GM12865 (cell line): Measurements from ENCODE around the gene NYNRIN.

Experiments used
- DNase-seq: peaks from one replicate; pipeline ENCODE4 v3.0.0; 2010; ENCODE audit warnings: low read depth
- H3K4me3 ChIP-seq: 2 replicates; pipeline ENCODE4 v1.5.1; 2011; ENCODE audit warnings: mild to moderate bottlenecking, low read depth, low read length, control low read depth
- TF ChIP-seq, protein P1 (sequence below): IDR thresholded peaks from 2 replicates; pipeline ENCODE4 v1.5.1; 2011; ENCODE audit warnings: low read length, control low read depth, low read depth, inconsistent platforms; ENCODE audit not compliant: insufficient read depth; ENCODE audit errors: missing control alignments

NYNRIN gene

DNA sequence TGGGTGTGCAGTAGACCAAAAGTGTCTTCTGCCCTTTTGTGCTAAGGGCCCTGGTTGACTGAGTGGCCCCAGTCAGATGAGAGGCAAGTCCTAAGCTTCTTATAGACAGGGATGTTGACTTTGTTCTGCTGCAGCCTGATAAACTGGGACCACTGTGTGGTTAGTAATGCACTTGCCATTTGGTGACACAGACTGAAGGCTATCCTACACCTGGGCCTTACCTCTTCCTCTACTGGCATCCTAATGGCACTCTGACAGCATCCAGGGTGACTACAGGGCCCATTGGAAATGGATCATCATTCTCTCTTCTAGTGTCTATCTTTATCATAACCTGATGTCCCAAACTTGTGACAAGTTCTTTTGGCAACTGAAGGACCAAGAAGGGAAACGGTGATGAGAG lies 40.5 kb downstream of the NYNRIN start:
- no peak for DNase-seq
- TF ChIP-seq, protein P1, sequence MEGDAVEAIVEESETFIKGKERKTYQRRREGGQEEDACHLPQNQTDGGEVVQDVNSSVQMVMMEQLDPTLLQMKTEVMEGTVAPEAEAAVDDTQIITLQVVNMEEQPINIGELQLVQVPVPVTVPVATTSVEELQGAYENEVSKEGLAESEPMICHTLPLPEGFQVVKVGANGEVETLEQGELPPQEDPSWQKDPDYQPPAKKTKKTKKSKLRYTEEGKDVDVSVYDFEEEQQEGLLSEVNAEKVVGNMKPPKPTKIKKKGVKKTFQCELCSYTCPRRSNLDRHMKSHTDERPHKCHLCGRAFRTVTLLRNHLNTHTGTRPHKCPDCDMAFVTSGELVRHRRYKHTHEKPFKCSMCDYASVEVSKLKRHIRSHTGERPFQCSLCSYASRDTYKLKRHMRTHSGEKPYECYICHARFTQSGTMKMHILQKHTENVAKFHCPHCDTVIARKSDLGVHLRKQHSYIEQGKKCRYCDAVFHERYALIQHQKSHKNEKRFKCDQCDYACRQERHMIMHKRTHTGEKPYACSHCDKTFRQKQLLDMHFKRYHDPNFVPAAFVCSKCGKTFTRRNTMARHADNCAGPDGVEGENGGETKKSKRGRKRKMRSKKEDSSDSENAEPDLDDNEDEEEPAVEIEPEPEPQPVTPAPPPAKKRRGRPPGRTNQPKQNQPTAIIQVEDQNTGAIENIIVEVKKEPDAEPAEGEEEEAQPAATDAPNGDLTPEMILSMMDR, result no peak
- H3K4me3 ChIP-seq, result no peak overlapping the region

DNA sequence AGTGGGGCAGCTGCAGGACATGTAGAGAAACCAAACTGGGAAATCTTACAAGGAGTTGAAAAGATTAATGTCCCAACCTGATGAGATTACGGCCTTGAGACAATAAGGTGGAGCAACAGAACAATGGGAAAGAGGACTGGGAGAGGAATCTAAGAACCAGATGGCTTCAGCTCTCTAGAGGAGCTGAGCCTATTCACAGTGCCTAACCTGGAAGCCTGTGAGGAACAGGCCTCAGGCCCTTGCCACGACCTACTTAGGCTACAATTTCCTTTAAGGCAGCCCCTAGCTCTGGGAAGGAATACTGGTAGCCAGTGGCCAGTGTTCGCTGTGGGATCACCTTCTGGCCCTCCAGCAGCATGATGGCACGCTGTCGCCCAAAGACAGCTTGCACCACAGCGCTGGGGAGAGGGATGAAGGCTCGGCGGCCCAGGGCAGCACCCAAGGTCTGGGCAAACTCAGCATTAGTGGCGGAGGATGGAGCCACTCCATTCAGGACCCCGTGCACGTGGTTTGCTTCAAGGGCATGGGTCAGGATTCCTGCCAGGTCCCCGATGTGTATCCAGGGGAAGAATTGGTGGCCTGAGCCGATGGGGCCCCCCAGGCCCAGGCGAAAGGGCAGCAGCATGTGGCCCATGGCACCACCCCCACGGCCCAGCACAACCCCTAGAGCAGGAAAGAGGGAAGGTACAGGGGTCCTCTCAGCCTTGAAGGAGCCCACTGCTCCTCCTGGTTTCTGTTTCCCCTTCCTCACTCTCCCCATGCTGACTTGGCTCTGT lies 41.2 kb downstream of the NYNRIN start:
- H3K4me3 ChIP-seq, result no peak overlapping the region
- TF ChIP-seq, protein P1, result no peak
- no peak for DNase-seq

DNA sequence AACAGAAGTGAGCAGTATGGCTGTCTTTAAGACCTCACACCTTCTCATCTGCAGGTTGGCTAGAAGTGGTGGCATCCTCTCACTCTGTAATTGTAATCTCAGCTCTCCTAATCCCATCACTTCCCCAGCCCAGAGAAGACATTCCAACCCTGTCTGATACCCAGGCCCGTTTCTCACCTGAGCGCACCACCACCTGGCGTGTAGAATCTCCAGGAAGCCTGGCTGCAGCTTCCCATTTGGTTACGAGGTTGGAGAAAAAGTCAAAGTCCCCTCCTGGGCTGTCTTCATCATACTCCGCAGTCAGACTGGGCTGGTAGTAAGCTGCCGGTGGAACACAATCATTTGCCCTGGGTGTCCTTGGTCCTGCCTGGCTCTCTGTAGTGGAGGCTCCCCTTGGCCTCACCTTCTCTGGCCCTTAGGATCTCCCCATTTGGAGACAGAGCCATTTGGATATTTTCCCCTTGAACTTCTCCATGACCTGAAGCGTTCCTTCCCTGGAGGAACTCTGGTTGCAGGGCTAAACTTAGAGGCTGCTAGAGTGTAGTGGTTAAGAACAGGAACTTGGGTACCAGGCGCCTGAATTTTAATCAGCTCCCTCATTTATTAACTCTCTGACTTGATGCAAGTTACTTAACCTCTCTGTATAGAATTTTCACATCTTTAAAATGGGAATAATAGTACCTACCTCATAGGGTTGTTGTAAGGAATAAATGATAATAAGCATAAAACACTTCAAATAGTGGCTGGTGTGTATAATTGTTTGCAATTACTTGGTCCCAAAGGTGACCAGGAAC lies 42.0 kb downstream of the NYNRIN start:
- H3K4me3 ChIP-seq, result no peak overlapping the region
- DNase-seq, result no peak
- TF ChIP-seq, protein P1, result no peak

DNA sequence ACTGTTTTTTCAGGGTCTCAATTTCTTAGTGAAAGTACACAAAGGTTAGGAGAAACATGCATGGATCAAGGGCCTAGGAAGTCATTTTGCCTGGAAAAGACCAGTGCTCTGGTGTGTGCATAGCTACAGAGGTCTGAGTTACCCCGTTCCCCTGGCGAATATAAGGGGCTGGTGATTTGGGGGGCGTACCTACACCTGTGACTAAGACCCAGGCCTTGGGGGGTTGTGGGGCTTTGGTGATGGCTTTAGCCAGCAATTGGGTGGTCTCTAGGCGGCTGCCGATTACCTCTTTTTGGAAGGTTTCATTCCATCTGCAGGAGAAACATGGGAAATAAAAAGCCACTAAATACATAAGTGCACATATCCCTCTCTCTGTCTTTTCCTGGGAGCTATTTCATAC lies 42.7 kb downstream of the NYNRIN start:
- TF ChIP-seq, protein P1, result no peak
- no peak for DNase-seq
- peak overlapping the region; percentile 77 for H3K4me3 ChIP-seq

DNA sequence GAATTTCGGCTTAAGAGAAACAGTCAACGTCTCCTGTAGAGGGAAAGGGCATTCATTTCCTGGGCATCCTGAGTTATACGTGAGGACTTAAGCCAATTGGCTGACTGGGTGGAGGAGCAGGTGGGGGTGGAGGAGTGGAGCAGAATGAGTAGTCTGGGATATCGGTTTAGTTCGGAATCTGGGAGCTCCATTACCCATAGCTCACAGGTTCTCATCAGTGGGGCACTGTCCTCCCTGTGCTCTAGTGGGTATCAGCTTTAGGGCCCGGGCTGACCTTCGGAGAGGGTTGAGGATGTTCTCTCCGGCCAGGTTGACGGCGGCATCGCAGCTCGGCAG lies 43.1 kb downstream of the NYNRIN start:
- TF ChIP-seq, protein P1, result no peak
- H3K4me3 ChIP-seq, result peak overlapping the region; percentile 77
- no peak for DNase-seq

DNA sequence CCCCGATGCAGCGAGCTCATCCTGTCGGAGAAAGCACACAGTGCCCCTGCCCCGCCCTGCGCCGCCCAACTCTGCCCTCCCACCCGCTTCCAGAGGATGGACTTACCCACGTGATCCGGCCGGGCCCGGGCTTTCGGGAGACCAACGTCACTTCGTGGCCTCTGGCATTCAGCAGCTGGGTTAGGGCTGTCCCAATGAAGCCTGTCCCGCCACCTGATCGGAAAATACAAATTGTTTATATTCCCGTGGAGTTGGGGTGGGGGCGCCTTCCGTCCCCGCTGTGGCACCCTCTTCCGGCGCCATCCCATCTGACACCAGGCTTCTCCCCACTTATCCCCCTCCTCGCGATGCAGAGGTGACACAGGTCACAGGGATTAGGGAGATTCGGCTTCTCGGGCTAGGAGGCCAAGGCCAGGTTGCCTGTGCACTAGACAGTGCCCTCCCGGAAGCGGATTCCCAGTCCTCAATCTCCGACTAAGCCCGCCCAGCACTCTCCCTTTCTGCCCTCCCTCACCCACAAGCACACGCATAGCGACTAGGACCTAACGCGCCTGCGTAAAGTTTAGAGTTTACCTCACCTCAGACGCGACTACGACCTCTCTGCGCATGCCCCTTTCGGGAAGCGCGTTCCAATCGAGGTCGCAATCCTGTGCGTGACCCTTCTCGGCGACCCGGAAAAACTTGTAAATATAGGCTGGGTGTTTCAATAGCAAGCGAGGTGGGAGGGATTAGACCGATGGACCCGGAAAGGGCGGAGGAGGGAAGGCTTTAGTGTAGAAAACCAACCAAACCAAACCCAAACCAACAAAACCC lies 43.6 kb downstream of the NYNRIN start, which contains the start of gene SDR39U1:
Gene SDR39U1, minus strand, starts transcription at position 537 of the 813 bp plus-strand sequence. Its CDS starts 7 bp downstream, at position 530.
- DNase-seq, result peak; percentile 99

More for the DNA sequence above, 43.6 kb downstream of the NYNRIN start, which contains the start of gene SDR39U1:
- TF ChIP-seq, protein P1, result no peak
- peak within 1 kb of the TSS; percentile 77 for H3K4me3 ChIP-seq
